GM10266 (cell line): ENCODE measurements around the gene RIN3.

Experiments
- DNase-seq: peaks from one replicate; pipeline ENCODE4 v3.0.0; 2012; ENCODE audit errors: extremely low spot score
- CTCF ChIP-seq: IDR thresholded peaks from 2 replicates; pipeline ENCODE4 v1.5.1; 2012; ENCODE audit warnings: mild to moderate bottlenecking, low read depth; ENCODE audit not compliant: control insufficient read depth, insufficient read depth; ENCODE audit errors: missing control alignments

The RIN3 gene

GRCh38 chr14:92480856-92481255 is 32.7 kb upstream of the RIN3 start:
- TF ChIP-seq CTCF, result no peak
- no peak for DNase-seq

GRCh38 chr14:92481386-92481785 is 32.2 kb upstream of the RIN3 start:
- DNase-seq, result no peak
- TF ChIP-seq CTCF, result no peak

- no peak for DNase-seq
- TF ChIP-seq CTCF, result no peak
These were observed 31.6 kb upstream of the RIN3 start for GRCh38 chr14:92481811-92482555.

GRCh38 chr14:92482621-92483319 is 30.8 kb upstream of the RIN3 start:
- no peak for DNase-seq
- TF ChIP-seq CTCF, result no peak

GRCh38 chr14:92484132-92484823 is 29.3 kb upstream of the RIN3 start:
- TF ChIP-seq CTCF, result no peak
- DNase-seq, result no peak

GRCh38 chr14:92486881-92487280 is 26.7 kb upstream of the RIN3 start:
- DNase-seq, result no peak
- no peak for TF ChIP-seq CTCF
